HL-60/S4 treated with retinoic acid at 250 ng/mL for 4 days and 3 days (cell line): ENCODE results near the gene ZNF536.
"Not testable (repeated sequence)": the region's sequence is repeated elsewhere in the genome, so short reads cannot be mapped to it uniquely, and the experiment has no call there.

Experiments
- in situ Hi-C: fragments of 300-500 bp; cut with MboI; formaldehyde crosslinking; loops from 2 replicates; pipeline ENCODE4 v1.7.0; 2022; ENCODE audit warnings: low sequenced_read_pairs

ZNF536 gene

DNA sequence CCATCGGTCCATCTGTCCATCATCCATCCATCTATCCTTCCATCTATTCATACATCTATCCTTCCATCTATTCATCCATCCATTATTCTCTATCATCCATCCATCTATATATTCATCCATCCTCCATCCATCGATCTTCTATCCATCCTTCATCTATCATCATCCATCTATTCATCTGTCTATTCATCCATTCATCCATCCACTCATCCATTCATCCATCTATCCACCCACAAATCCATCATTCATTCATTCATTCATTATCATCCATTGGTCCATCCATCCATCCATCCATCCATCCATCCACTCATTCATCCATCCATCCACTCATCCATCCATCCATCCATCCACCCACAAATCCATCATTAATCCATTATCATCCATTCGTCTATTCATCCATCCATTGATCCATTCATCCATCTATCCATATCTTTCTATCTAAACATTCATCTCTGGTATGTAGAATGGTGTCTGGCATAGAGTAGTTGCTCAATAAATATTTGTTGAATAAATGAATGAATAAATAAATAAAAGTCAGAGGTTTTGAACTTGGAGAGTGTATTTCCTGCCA, 36.6 kb downstream of the ZNF536 start:
- in situ Hi-C loops = no loop called here

DNA sequence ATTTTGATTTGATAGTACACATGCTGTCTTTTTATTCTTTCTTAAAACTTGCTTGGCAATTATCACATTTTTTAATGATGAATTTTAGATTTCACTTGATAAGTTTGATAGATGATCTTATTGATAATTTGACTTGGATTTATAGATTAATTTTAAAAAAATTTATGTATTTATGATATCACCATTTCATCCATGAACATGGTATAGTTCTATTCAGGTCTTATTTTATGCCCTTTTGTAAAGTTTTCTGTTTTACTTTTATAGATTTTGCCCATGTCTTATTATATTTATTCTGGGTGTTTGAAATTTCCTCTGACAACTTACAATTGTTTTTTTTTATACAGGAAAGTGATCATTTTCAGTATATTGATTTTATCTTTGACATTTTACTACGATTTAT, 39.5 kb downstream of the ZNF536 start:
- in situ Hi-C loops = no loop called here

DNA sequence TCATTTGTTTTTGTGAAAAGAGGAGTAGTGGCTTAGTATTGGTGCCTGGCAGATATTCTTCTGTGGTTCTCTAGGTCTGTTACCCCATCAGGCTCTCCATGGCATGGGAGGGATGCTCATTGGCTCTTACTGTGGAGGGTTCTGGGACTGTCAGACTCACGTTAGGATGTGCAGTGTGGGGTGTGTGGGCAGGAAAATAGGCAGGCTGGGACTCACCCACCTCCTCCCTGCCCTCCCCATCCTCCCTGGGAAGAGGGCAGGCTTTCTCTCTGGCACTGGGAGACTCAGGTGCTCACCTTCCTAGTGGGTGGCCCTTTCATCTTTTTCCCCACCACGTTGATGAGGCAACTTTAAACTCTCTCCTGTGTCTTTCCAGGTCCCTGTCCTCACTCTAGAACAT, 44.2 kb downstream of the ZNF536 start:
- in situ Hi-C loops = no loop called here

DNA sequence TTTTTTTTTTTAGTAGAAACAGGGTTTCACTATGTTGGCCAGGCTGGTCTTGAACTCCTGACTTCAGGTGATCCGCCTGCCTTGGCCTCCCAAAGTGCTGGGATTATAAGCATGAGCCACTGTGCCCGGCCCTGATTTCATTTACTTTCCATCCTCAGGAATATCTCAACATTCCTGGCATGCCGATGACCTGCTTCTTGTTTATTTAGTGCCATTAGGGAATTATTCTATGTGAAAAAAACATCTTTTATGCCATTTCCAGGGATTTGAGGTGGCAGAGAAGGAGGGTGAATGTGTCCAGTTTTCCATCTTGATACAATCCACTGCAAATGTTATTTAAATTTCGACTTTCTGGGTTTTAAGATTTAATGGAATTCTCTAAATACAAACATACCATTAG, 45.0 kb downstream of the ZNF536 start:
- in situ Hi-C loops = not testable (repeated sequence)

DNA sequence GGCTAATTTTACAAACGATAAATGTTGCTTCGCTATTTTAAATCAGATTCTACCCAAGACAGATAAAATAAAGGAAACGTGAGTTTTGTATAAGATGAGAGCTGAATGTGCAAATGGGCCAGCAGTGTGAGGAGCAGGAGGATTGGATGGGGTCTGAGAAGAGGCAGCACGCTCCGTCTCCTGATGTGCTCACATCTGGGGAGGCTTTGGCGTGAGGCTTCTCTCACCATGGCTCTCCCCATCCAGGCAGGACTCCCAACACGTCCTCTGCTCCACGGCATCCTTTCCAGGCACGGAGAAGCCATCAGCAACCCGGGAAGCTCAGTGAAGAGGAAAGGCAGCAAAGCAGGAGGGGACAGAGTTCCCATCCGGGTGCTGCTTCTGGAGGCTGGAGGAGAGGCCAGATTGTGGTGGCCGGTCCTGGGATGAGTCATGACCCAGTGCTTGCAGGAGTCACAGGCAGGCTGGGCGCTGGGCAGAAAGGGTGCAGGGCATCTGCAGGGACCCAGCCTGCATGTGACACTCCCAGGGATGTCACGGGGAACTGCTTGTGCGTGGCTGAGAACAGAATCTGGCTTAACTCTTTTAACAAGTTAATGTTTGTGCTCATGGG, 47.5 kb downstream of the ZNF536 start:
- in situ Hi-C loops = no loop called here

DNA sequence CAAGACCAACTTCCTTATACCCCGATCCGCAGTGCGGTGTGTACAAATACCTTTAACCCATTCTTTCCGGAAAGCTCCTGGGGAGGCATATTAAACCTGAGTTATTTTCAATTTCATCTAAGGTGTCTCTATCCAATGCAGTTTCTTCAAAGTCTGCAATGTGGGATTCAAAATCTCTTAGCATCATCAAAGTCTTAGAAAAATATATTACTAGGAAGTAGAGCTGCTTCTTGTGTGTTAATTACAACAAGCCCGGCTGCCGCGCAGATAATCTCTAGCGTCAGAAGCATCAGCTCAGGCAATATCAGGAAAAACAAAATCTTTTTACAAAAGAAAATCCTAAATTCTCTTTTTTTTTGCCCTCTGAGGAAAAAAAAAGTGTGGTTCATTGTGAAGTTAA, 48.1 kb downstream of the ZNF536 start:
- in situ Hi-C loops = no loop called here

DNA sequence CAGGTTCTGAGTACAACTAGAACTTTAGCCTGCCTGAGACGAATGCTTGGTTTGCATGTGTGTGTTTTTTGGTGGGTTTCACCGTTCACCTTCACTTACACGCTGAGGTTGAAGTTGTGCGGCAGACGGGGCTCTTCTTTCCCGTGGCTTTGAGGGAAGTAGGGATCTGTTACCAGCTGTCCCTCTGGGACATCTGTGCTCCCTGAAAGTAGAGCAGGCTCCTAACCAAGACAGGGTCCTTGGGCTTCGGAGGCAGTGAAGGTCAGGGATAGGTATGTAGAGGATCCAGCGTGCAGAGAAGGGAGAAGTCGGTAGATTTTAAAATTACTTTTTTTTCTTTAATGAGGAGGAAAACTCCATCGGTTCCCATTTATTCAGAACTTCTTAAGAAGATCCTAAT, 48.7 kb downstream of the ZNF536 start:
- in situ Hi-C loops = no loop called here

DNA sequence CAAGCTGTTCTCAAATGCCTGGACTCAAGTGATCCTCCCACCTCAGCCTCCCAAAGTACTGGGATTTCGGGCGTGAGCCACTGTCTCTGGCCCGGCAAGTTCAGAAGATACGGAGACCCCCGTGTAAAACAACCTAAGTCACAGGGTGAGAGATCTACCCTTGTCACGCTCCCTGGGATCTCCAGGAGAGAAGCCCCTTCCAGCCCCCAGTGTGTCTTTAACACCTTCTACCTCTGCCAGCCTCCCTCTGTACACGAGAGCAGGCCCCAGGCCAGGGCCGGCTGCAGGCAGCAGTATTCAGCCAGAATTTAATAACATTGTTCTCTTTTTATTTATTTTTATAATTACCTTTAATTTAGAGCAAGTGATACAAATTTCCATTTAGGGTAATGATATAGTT, 49.4 kb downstream of the ZNF536 start:
- in situ Hi-C loops = no loop called here

DNA sequence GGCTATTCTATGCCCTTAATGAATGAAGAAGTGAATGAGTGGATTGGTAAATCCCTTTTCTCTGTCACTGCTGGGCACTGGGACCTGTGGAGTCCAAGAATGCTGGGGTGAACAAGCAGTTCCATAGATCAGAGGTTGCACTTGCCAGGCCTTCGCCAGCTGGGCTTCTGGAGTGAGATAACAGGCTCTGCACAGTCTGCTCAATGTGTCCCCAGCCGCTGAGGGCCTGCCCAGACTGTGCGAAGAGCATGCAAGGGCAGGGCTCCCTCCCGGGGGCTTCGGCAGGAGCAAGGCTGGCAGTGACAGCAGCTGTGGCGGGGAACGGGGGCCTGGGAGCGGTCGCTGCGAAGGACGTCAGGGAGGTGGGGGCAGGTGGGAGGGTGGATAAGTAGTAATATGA, 51.3 kb downstream of the ZNF536 start:
- in situ Hi-C loops = no loop called here

DNA sequence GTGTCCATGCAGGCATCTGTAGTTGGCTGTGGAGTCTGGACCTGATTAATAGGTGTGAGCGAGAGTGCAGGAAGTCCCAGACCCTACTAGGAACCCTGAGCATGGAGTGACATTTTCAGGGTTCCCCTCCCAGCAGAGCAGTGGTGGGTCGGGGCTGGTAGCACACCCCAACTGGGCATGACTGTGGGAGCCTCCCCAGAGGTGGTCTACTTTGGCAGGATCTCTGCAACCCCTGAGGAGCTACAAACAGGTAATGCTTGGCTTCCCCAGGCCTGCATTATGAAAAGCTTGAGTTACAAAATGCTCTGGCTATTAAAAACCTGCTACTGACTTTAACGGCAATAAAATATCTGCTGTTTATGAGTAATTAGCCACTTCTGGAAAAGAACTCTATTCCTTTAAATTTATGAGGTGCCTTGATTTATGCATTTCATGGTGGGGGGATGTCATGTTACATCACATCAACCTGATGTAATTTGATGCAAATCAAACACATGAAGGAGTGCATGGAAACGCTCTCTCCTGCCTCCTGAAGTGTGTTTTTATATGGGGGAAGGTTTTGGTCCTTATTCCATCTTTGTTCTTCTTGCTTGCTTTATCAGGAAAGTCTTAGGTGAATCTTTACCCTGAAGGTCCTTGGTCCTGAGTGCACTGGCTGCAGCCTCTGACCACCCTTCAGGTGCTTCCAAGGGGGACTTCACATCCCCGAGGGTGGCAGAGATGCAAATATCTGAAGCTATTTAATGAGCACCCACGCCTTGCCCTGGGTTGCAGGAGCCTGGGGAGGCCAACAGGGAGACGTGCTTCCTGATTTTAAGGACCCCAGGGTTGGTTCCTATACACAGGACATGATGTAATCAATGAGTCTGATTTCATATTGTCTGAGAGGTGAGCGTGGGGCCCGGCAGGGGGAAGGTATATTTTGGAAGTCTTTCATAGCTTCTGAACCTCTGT, 54.0 kb downstream of the ZNF536 start:
- in situ Hi-C loops = no loop called here

DNA sequence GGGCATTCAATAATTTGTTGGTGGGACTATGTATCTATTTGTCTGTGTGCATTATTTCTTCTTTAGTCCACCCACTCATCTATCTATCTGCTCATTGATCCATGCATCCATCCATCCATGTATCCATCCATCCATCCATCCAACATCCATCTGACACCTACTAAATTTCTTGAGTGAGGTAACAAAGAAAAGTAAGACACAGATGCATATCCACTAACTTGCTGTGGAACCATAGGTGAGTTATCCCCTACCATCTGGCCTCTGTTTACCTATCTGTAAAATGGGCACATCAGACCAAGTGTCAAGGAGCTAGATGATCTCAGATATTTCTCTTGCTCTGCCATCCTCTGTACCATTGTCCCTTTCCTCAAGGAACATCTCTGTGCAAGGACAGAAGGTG, 54.7 kb downstream of the ZNF536 start:
- in situ Hi-C loops = no loop called here

DNA sequence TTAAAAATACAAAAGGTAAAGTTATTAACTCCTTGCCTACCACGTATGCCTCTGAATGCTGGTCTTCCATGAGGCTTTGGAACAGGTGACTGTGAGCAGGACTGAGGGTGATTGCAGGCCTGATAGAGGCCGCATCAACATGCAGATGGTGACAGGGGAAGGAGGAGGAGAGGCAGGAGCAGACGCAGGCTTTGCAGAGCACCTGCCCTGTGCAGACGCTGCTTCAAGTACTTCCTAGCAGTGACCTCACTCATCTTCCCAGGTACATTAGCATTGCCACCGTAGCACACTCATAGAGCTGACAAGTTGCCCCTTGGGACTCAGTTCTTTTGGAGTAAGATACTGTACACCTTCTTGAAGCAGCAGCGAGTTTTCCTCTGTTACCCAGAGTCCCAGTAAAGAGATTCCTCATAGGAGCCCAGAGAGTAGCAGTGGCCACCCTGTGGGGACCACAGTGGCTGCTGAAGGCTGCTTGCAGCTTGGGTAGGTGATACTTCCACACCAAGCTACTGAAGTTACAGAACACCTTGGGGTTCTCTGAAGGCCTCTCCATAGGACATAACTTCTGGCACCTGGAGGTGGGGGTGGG, 56.0 kb downstream of the ZNF536 start:
- in situ Hi-C loops = no loop called here

DNA sequence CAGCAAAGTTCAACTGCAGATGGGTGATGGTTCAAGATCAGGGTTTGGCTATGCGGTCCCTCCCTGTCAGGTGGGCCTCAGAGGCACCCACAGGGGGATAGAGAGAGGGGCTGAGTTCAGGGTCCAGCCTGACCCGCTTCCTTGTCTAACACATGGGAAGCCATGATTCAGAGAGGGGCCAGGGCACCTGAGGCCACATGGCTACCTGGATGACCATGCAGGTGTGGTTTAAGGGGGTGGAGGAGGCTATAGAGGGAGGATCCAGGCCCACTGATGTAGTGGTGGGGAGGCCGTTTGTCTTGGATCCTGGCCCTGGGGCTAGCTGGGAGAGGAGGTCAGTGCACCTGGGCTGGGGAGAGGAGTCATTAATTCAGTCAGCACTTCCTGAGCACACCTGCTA, 56.7 kb downstream of the ZNF536 start:
- in situ Hi-C loops = no loop called here

DNA sequence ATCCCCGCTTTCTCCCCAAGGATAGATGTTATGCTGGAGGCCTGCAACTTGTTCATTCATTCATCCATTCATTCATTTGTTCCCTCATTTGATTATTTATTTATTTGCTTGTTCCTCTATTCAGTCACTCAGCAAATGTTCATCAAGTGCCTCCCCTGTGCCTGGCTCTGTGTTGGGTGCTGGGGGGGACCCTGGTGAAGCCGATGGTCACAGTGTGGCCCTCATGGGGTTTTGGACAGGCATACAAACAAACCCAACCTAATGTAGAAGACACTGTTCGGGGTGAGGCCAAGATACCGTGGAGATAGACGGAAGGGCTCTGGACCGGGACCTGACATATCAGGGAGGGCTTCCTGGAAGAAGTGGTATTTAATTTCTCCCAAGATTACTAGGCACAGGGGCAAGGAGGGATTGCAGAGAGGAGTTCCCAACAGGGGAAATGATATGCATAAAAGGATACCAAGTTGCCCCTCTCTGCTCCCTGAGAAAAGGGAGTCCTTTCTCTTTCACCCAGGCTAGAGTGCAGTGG, 58.1 kb downstream of the ZNF536 start:
- in situ Hi-C loops = no loop called here

DNA sequence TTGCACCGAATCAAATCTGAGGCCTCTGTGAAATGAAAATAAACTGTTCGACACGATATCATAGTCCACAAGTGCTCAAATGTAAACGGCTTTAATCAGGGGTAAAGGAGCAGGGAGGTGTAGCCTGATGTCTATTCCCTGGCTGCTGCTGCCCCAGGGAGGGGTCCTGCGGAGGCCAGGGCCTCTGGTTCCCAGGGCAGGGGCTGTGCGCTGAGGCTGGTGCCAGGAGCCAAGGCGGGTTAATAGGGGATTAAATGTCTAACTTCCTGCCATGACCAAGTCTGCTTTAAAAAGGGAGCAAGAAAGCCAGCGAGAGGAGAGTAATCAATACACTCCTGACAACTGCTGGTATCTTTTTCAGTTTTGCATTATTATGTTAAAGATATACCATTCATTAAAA, 59.4 kb downstream of the ZNF536 start:
- in situ Hi-C loops = no loop called here

DNA sequence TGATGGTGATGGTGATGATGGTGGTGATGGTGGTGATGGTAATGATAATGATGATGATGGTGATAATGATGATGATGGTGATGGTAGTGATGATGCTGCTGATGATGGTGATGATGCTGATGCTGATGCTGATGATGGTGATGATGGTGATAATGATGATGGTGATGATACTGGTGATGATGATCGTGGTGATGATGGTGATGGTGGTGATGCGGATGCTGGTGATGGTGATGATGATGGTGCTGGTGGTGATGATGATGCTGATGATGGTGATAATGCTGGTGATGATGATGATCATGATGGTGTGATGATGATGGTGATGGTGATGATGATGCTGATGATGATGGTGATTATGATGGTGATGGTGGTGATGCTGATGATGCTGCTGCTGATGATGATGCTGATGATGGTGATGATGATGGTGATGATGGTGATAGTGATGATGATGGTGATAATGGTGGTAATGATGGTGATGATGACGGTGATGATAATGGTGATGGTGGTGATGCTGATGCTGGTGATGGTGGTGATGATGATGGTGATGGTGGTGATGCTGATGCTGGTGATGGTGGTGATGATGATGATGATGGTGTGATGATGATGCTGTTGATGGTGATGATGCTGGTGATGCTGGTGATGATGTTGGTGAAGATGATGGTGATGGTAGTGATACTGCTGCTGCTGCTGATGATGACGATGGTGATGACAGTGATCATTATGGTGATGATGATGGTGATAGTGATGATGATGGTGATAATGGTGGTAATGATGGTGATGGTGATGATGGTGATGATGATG, 62.8 kb downstream of the ZNF536 start:
- in situ Hi-C loops = no loop called here

DNA sequence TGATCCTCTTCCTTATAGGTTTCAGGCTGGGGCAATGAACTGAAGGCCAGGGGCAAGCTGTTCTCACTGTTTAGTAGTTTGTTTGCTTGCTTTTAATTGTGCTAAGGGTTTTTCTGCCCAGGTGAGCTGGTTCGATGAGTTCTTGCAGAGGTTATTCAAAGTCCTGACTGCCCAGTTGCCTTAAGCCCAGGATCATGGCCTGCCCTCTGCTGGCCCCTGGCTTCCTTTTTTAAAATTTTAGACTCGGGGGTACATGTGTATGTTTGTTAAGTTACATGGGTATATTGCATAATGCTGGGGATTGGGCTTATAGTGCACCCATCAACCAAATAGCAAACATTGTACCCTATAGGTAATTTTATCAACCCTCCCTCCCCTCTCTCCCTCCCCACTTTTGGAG, 65.7 kb downstream of the ZNF536 start:
- in situ Hi-C loops = no loop called here

DNA sequence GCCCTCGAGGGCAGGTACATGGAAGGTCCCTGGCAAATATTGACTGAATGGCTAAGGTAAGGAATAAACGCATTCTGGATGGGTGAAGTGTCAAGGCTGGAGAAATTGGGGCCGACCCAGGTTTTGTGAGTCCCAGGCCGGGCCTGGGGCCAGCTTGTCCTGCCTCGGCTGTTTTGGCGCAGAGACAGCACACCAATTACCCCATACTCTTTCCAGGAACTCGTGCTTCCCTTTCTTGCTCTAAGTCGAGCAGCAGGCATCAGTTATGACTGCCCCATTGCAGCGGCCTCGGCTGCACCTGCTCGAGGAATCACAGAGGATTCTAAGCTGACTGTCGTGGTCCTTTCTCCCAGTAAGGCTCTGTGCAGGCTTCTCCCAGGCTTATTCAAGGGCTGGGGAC, 67.1 kb downstream of the ZNF536 start:
- in situ Hi-C loops = no loop called here

DNA sequence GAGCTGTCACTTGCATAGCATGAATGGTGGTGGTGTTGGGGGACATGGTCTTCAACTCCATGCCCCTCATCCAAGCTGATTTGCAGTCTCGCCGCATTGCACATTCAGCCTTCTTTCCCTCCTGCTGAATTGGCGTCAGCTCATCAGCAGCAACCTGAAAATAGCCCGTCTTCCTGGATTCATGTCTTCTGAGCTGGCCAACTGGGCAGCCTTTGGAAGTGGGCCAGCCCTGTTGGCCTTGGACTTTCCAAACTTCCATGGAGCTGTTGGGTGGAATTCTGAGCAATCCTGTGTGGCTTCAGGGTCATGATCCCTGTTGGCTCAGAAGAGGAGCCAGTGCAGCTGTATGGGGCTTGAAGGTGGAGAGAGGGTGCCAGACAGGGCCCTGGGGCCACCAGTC, 68.8 kb downstream of the ZNF536 start:
- in situ Hi-C loops = no loop called here

DNA sequence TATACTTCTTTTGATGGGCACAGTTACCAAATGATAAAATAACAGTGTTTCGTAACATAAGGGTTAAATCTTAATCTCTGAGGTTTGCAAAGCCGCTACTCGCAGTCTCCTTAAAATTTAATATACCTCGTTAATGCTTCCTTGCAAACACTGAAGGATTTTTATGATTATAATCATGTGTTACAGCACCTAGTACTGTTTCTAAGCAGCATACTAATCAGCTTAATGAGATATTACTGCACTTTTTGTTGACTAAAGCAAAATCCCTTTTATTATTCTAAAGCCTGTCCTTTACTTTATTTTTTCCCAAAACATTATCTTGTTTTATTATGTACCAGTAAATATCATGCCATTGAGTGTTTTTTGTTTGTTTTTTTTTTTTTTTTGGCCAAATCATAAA, 70.5 kb downstream of the ZNF536 start:
- in situ Hi-C loops = no loop called here
